WTC11 (cell line): Measurements from ENCODE around the gene MAPK14. TPM values are rescaled to one million over a fixed set of nuclear protein-coding genes. Genes with fewer than 3 reads are reported as not detected.

Source experiments
- ATAC-seq: fragments of 200-7000 bp; cut with Tn5 transposase; 2 replicates; pipeline ENCODE4 v1.10.0; 2021; ENCODE audit warnings: mild to moderate bottlenecking, moderate library complexity
- CTCF ChIA-PET: fragments of 300-600 bp; sonication (Branson Sonifier 250); formaldehyde crosslinking; loops from one replicate; lab custom pipeline; 2021; ENCODE audit warnings: antibody characterized with exemption; lab: Charles Lee
- POLR2A ChIA-PET: fragments of 350-600 bp; sonication (Branson Sonifier 250); formaldehyde crosslinking; loops from one replicate; lab custom pipeline; 2021; ENCODE audit warnings: antibody characterized with exemption; lab: Charles Lee
- DNase-seq: peaks from one replicate; pipeline ENCODE4 v3.0.0; 2021; ENCODE audit warnings: low spot score
- H3K27ac Mint-ChIP-seq: 2 replicates; pipeline ENCODE4 v1.8.0; 2021; ENCODE audit warnings: mixed read lengths
- H3K27me3 Mint-ChIP-seq: 2 replicates; pipeline ENCODE4 v1.8.0; 2021; ENCODE audit warnings: low read depth, mild to moderate bottlenecking, moderate library complexity, mixed read lengths
- H3K36me3 Mint-ChIP-seq: 2 replicates; pipeline ENCODE4 v1.8.0; 2021; ENCODE audit warnings: mixed read lengths
- H3K4me1 Mint-ChIP-seq: 2 replicates; pipeline ENCODE4 v1.8.0; 2022; ENCODE audit warnings: mixed read lengths
- H3K4me3 Mint-ChIP-seq: 2 replicates; pipeline ENCODE4 v1.8.0; 2021; ENCODE audit warnings: mild to moderate bottlenecking, moderate library complexity, mixed read lengths
- H3K9me3 Mint-ChIP-seq: 2 replicates; pipeline ENCODE4 v1.8.0; 2021; ENCODE audit warnings: mixed read lengths
- E2F5 ChIP-seq: sonication (generic); formaldehyde crosslinking; IDR thresholded peaks from 2 replicates; pipeline ENCODE4 v1.8.1; 2022; ENCODE audit warnings: mild to moderate bottlenecking, moderate library complexity, missing genetic modification reagents
- ELF4 ChIP-seq: sonication (generic); formaldehyde crosslinking; IDR thresholded peaks from 2 replicates; pipeline ENCODE4 v1.8.1; 2022; ENCODE audit warnings: low read depth, mild to moderate bottlenecking, moderate library complexity, missing genetic modification reagents
- FOXP1 ChIP-seq: sonication (generic); formaldehyde crosslinking; IDR thresholded peaks from 2 replicates; pipeline ENCODE4 v1.8.0; 2022; ENCODE audit warnings: missing genetic modification reagents, mild to moderate bottlenecking, moderate library complexity, borderline replicate concordance
- GTF2I ChIP-seq: fragments of 250-450 bp; sonication (Bioruptor Pico); conservative IDR thresholded peaks from 2 replicates; pipeline ENCODE4 v1.4.0; 2021; ENCODE audit warnings: mild to moderate bottlenecking
- HMGA2 ChIP-seq: fragments of 250-450 bp; sonication (Bioruptor Pico); IDR thresholded peaks from 2 replicates; pipeline ENCODE4 v1.4.0; 2021; ENCODE audit warnings: mild to moderate bottlenecking, moderate library complexity
- IRF2 ChIP-seq: sonication (generic); formaldehyde crosslinking; IDR thresholded peaks from 2 replicates; pipeline ENCODE4 v1.8.0; 2022; ENCODE audit warnings: low read depth, missing genetic modification reagents, borderline replicate concordance
- PREB ChIP-seq: sonication (generic); formaldehyde crosslinking; IDR thresholded peaks from 2 replicates; pipeline ENCODE4 v1.8.1; 2022; ENCODE audit warnings: mild to moderate bottlenecking, missing genetic modification reagents, moderate library complexity, borderline replicate concordance
- PRRX2 ChIP-seq: fragments of 250-450 bp; sonication (Bioruptor Pico); IDR thresholded peaks from 2 replicates; pipeline ENCODE4 v1.8.0; 2021; ENCODE audit warnings: mild to moderate bottlenecking
- RORB ChIP-seq: fragments of 250-450 bp; sonication (Bioruptor Pico); IDR thresholded peaks from 2 replicates; pipeline ENCODE4 v1.9.0; 2021; ENCODE audit warnings: mild to moderate bottlenecking
- SMAD3 ChIP-seq: sonication (generic); formaldehyde crosslinking; IDR thresholded peaks from 2 replicates; pipeline ENCODE4 v1.8.0; 2022; ENCODE audit warnings: missing genetic modification reagents, mild to moderate bottlenecking, borderline replicate concordance
- SMAD4 ChIP-seq: sonication (generic); formaldehyde crosslinking; IDR thresholded peaks from 2 replicates; pipeline ENCODE4 v1.8.0; 2022; ENCODE audit warnings: mild to moderate bottlenecking, missing genetic modification reagents
- SOX15 ChIP-seq: fragments of 250-450 bp; sonication (Bioruptor Pico); IDR thresholded peaks from 2 replicates; pipeline ENCODE4 v1.9.0; 2021; ENCODE audit warnings: mild to moderate bottlenecking
- STAT6 ChIP-seq: sonication (generic); formaldehyde crosslinking; conservative IDR thresholded peaks from 2 replicates; pipeline ENCODE4 v1.8.1; 2023; ENCODE audit warnings: mild to moderate bottlenecking, low read depth, missing genetic modification reagents, moderate library complexity
- ZNF317 ChIP-seq: sonication (generic); formaldehyde crosslinking; IDR thresholded peaks from 2 replicates; pipeline ENCODE4 v1.8.1; 2023; ENCODE audit warnings: low read depth, mild to moderate bottlenecking, moderate library complexity, missing genetic modification reagents, borderline replicate concordance
- total RNA-seq: library from RNA; stranded (reverse); gene quantifications from 3 replicates; pipeline ENCODE4 v1.2.3, GENCODE V29; 2021
- TF ChIP-seq, protein P1 (sequence below): fragments of 250-450 bp; sonication (Bioruptor Pico); IDR thresholded peaks from 2 replicates; pipeline ENCODE4 v2.1.2; 2022; ENCODE audit warnings: mild to moderate bottlenecking, moderate library complexity
- TF ChIP-seq, protein P2 (sequence below): sonication (generic); formaldehyde crosslinking; IDR thresholded peaks from 2 replicates; pipeline ENCODE4 v1.8.1; 2023; ENCODE audit warnings: mild to moderate bottlenecking, missing genetic modification reagents
- TF ChIP-seq, protein P3 (sequence below): sonication (generic); formaldehyde crosslinking; IDR thresholded peaks from 2 replicates; pipeline ENCODE4 v1.8.1; 2022; ENCODE audit warnings: missing genetic modification reagents, borderline replicate concordance
- TF ChIP-seq, protein P4 (sequence below): fragments of 250-450 bp; sonication (Bioruptor Pico); conservative IDR thresholded peaks from 2 replicates; pipeline ENCODE4 v1.9.0; 2021; ENCODE audit warnings: mild to moderate bottlenecking
- TF ChIP-seq, protein P5 (sequence below): sonication (generic); formaldehyde crosslinking; IDR thresholded peaks from 2 replicates; pipeline ENCODE4 v1.8.1; 2023; ENCODE audit warnings: mild to moderate bottlenecking, missing genetic modification reagents, moderate library complexity

The MAPK14 gene
- total RNA-seq, 1 experiment from 2014 or later: 34.0 TPM

DNA sequence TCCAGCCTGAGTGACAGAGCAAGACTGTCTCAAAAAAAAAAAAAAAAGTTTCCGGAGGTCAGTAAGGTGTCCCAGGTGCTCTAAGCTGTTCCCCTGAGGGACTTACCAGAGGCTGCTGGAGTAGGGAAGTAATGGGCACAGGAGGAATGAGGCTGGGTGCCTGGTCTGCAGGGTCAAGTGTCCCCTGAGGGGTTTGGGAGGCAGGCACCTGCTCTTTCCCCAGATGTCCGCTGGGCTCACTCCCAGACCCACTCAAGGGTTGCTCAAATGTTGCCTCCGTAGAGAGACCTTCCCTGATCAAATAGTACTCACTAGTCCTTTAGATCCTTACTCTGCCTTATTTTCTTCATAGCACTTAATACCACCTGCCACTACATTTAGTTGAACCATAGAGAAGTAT, 97.3 kb downstream of the MAPK14 start:
- H3K27me3 Mint-ChIP-seq: peaks cover 8% of the 10 kb centered on the region
- no peaks in the 10 kb centered on the region for H3K9me3 Mint-ChIP-seq
- no peak for ATAC-seq
- ChIA-PET POLR2A (no interaction called here), CTCF (interaction anchor here (0.7 to 1.8 kb wide), 3 partner anchors 15 to 378 kb away, joined by 3 to 12 read pairs (median 5); no protein-coding TSS in a partner anchor)
- H3K4me1 Mint-ChIP-seq: peaks cover 30% of the 10 kb centered on the region
- DNase-seq: no peak
- H3K36me3 Mint-ChIP-seq: no peaks in the 10 kb centered on the region
- H3K4me3 Mint-ChIP-seq: no peak overlapping the region
- TF ChIP-seq ELF4 (CRISPR knock-in tag) (no peak), IRF2 (CRISPR knock-in tag) (no peak), E2F5 (no peak), GTF2I (CRISPR knock-in tag) (no peak), RORB (CRISPR knock-in tag) (no peak), ZNF317 (CRISPR knock-in tag) (no peak), PRRX2 (CRISPR knock-in tag) (no peak), PREB (no peak), FOXP1 (no peak), HMGA2 (CRISPR knock-in tag) (no peak), STAT6 (no peak), SMAD4 (CRISPR knock-in tag) (no peak), SOX15 (no peak), SMAD3 (CRISPR knock-in tag) (no peak)
- TF ChIP-seq, protein P1, sequence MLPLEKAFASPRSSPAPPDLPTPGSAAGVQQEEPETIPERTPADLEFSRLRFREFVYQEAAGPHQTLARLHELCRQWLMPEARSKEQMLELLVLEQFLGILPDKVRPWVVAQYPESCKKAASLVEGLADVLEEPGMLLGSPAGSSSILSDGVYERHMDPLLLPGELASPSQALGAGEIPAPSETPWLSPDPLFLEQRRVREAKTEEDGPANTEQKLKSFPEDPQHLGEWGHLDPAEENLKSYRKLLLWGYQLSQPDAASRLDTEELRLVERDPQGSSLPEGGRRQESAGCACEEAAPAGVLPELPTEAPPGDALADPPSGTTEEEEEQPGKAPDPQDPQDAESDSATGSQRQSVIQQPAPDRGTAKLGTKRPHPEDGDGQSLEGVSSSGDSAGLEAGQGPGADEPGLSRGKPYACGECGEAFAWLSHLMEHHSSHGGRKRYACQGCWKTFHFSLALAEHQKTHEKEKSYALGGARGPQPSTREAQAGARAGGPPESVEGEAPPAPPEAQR (CRISPR knock-in tag): no peak
- TF ChIP-seq, protein P2, sequence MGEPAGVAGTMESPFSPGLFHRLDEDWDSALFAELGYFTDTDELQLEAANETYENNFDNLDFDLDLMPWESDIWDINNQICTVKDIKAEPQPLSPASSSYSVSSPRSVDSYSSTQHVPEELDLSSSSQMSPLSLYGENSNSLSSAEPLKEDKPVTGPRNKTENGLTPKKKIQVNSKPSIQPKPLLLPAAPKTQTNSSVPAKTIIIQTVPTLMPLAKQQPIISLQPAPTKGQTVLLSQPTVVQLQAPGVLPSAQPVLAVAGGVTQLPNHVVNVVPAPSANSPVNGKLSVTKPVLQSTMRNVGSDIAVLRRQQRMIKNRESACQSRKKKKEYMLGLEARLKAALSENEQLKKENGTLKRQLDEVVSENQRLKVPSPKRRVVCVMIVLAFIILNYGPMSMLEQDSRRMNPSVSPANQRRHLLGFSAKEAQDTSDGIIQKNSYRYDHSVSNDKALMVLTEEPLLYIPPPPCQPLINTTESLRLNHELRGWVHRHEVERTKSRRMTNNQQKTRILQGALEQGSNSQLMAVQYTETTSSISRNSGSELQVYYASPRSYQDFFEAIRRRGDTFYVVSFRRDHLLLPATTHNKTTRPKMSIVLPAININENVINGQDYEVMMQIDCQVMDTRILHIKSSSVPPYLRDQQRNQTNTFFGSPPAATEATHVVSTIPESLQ (CRISPR knock-in tag): no peak
- TF ChIP-seq, protein P3, sequence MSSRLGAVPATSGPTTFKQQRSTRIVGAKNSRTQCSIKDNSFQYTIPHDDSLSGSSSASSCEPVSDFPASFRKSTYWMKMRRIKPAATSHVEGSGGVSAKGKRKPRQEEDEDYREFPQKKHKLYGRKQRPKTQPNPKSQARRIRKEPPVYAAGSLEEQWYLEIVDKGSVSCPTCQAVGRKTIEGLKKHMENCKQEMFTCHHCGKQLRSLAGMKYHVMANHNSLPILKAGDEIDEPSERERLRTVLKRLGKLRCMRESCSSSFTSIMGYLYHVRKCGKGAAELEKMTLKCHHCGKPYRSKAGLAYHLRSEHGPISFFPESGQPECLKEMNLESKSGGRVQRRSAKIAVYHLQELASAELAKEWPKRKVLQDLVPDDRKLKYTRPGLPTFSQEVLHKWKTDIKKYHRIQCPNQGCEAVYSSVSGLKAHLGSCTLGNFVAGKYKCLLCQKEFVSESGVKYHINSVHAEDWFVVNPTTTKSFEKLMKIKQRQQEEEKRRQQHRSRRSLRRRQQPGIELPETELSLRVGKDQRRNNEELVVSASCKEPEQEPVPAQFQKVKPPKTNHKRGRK (CRISPR knock-in tag): no peak
- TF ChIP-seq, protein P4, sequence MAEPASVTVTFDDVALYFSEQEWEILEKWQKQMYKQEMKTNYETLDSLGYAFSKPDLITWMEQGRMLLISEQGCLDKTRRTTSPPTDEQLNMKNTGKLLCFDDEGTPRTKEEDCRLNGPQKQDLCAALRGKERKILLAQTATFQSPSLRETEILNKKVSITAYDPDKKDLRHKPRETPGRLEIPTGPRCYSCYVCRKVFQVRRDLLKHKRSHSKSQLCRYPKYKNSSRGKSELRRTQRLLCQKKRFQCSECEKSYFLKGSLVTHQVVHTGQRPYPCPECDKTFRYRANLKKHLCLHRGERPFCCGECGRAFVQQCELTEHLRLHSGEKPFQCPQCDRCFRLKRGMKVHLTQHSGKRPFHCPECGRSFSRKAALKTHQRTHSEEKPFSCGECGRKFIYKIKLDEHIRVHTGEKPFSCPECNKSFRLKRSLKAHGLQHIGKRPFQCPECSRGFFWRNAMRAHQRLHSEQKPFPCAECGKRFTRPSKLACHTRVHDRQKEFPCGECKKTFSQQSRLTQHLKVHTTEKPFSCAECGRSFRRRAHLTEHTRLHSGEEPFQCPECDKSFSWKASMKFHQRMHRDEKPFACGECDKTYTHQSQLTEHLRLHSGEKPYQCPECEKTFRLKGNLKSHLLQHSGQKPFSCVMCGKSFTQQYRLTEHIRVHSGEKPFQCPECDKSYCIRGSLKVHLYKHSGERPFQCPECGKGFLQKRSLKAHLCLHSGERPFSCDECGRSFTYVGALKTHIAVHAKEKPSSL (CRISPR knock-in tag): no peak
- TF ChIP-seq, protein P5, sequence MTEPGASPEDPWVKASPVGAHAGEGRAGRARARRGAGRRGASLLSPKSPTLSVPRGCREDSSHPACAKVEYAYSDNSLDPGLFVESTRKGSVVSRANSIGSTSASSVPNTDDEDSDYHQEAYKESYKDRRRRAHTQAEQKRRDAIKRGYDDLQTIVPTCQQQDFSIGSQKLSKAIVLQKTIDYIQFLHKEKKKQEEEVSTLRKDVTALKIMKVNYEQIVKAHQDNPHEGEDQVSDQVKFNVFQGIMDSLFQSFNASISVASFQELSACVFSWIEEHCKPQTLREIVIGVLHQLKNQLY (CRISPR knock-in tag): no peak
- H3K27ac Mint-ChIP-seq: peak overlapping the region; percentile 6; the same call in 1 of the 2 replicates
